OCI-LY7 (cell line): ENCODE measurements around the gene COL13A1. TPM values are rescaled to one million over a fixed set of nuclear protein-coding genes. Genes with fewer than 3 reads are reported as not detected.
A peak's percentile ranks its signal among the peaks of the same experiment; 100 is the strongest.

Experiments
- BruUV-seq: library from RNA; stranded (reverse); fragments of 400-500 nt; replicated peaks from 2 replicates; lab custom pipeline; 2021; lab: Mats Ljungman, UMichigan
- CTCF ChIA-PET: fragments of 300-600 bp; sonication (Branson Sonifier 250); formaldehyde crosslinking; loops from one replicate; lab custom pipeline; 2022; ENCODE audit warnings: antibody characterized with exemption; ENCODE audit not compliant: unreplicated experiment; lab: Charles Lee
- POLR2A ChIA-PET: fragments of 300-600 bp; sonication (Branson Sonifier 250); formaldehyde crosslinking; loops from one replicate; lab custom pipeline; 2022; ENCODE audit warnings: antibody characterized with exemption; lab: Charles Lee
- DNase-seq: peaks from one replicate; pipeline ENCODE4 v3.0.0-alpha.2; 2015; ENCODE audit warnings: low spot score
- H2AFZ ChIP-seq: fragments of 200-600 bp; sonication (generic), shearing (Covaris generic); 2 replicates; pipeline ENCODE4 v1.6.1; 2014; ENCODE audit warnings: mild to moderate bottlenecking, antibody characterized with exemption, low read length, moderate library complexity
- H3K27ac ChIP-seq: fragments of 200-600 bp; sonication (generic); 2 replicates; pipeline ENCODE4 v1.5.1; 2014; ENCODE audit warnings: mixed run types, low read depth, mild to moderate bottlenecking, moderate library complexity, low read length, inconsistent platforms; ENCODE audit not compliant: poor library complexity, severe bottlenecking
- H3K36me3 ChIP-seq: fragments of 200-600 bp; sonication (generic); 2 replicates; pipeline ENCODE4 v1.6.1; 2014; ENCODE audit warnings: mild to moderate bottlenecking, antibody characterized with exemption, low read length, moderate library complexity, mixed read lengths; ENCODE audit not compliant: insufficient read depth
- H3K4me1 ChIP-seq: fragments of 200-600 bp; sonication (generic); 2 replicates; pipeline ENCODE4 v1.5.1; 2014; ENCODE audit warnings: mild to moderate bottlenecking, low read length; ENCODE audit not compliant: insufficient read depth, poor library complexity, severe bottlenecking
- H3K4me2 ChIP-seq: fragments of 200-600 bp; sonication (generic); 2 replicates; pipeline ENCODE4 v1.6.1; 2014; ENCODE audit warnings: mild to moderate bottlenecking, low read length
- H3K4me3 ChIP-seq: fragments of 200-600 bp; sonication (generic); 2 replicates; pipeline ENCODE4 v1.5.1; 2014; ENCODE audit warnings: mild to moderate bottlenecking, low read depth, low read length; ENCODE audit not compliant: poor library complexity, severe bottlenecking
- H3K79me2 ChIP-seq: fragments of 200-600 bp; sonication (generic); 2 replicates; pipeline ENCODE4 v1.6.1; 2016; ENCODE audit warnings: low read depth, mild to moderate bottlenecking, low read length, moderate library complexity, mixed read lengths; ENCODE audit not compliant: insufficient read depth
- H3K9me2 ChIP-seq: fragments of 200-600 bp; sonication (generic); 2 replicates; pipeline ENCODE4 v1.6.1; 2016; ENCODE audit warnings: mild to moderate bottlenecking, low read length, mixed read lengths; ENCODE audit not compliant: insufficient read depth
- H3K9me3 ChIP-seq: fragments of 200-600 bp; sonication (generic); 2 replicates; pipeline ENCODE4 v1.6.1; 2014; ENCODE audit warnings: mild to moderate bottlenecking, mixed run types, low read length, mixed read lengths
- H4K20me1 ChIP-seq: fragments of 200-600 bp; sonication (generic); 2 replicates; pipeline ENCODE4 v1.6.1; 2014; ENCODE audit warnings: mild to moderate bottlenecking, antibody characterized with exemption, low read length, moderate library complexity, mixed read lengths; ENCODE audit not compliant: insufficient read depth
- CTCF ChIP-seq: fragments of 200-600 bp; sonication (generic); conservative IDR thresholded peaks from 2 replicates; pipeline ENCODE4 v1.5.1; 2014; ENCODE audit warnings: mild to moderate bottlenecking, antibody characterized with exemption, low read length, moderate library complexity, mixed read lengths
- EZH2phosphoT487 ChIP-seq: fragments of 200-600 bp; sonication (generic); IDR thresholded peaks from 2 replicates; pipeline ENCODE4 v1.6.1; 2018; ENCODE audit warnings: low read depth, borderline replicate concordance, mild to moderate bottlenecking, mixed run types, antibody characterized with exemption, low read length, moderate library complexity, mixed read lengths
- intact Hi-C: fragments of 100-400 bp; cut with micrococcal nuclease; formaldehyde crosslinking; loops from one replicate; pipeline ENCODE4 v1.10.0; 2022; ENCODE audit not compliant: unreplicated experiment
- total RNA-seq, 2 experiments: library from RNA; depleted of rRNA in 1 of 2; stranded (reverse); fragments of >200 nt in 1 of 2; shearing (Covaris generic) in 1 of 2; gene quantifications; 2 replicates each; pipeline ENCODE4 v1.2.3, GENCODE V29; 2014 to 2022

The COL13A1 gene
- total RNA-seq, 2 experiments from 2014 or later = 0.06 TPM; not detected in 1

- no peaks in the 10 kb centered on the region for H3K79me2 ChIP-seq
- H3K4me3 ChIP-seq = no peak overlapping the region
- intact Hi-C loops = no loop called here
- BruUV-seq = no TSS peak
- H3K27ac ChIP-seq = no peak overlapping the region
- no peaks in the 10 kb centered on the region for H3K9me3 ChIP-seq
- POLR2A ChIA-PET = no interaction called here
- CTCF ChIA-PET = interaction anchor here (0.6 kb wide), 1 partner anchor 76 kb away, joined by 3 read pairs; no protein-coding TSS in a partner anchor
- no peaks in the 10 kb centered on the region for H3K36me3 ChIP-seq
- DNase-seq = no peak
- no peak for TF ChIP-seq EZH2phosphoT487
- no peak for TF ChIP-seq CTCF
- H3K4me2 ChIP-seq = no peak overlapping the region
- no peaks in the 10 kb centered on the region for H4K20me1 ChIP-seq
- peaks cover 32% of the 10 kb centered on the region for H3K4me1 ChIP-seq
- no peak overlapping the region for H2AFZ ChIP-seq
- no peaks in the 10 kb centered on the region for H3K9me2 ChIP-seq
These were observed 163.4 kb downstream of the COL13A1 start for GRCh38 chr10:69965086-69965485.

GRCh38 chr10:69965919-69966662 lies 164.4 kb downstream of the COL13A1 start:
- H3K9me3 ChIP-seq = no peaks in the 10 kb centered on the region
- no peak overlapping the region for H2AFZ ChIP-seq
- no TSS peak for BruUV-seq
- H3K4me1 ChIP-seq = peaks cover 22% of the 10 kb centered on the region
- H3K4me3 ChIP-seq = no peak overlapping the region
- H4K20me1 ChIP-seq = no peaks in the 10 kb centered on the region
- H3K27ac ChIP-seq = no peak overlapping the region
- CTCF ChIA-PET = no interaction called here
- no peak overlapping the region for H3K4me2 ChIP-seq
- no peaks in the 10 kb centered on the region for H3K36me3 ChIP-seq
- TF ChIP-seq CTCF (no peak), EZH2phosphoT487 (no peak)
- no peaks in the 10 kb centered on the region for H3K9me2 ChIP-seq
- no peak for DNase-seq
- POLR2A ChIA-PET = no interaction called here
- intact Hi-C loops = no loop called here
- H3K79me2 ChIP-seq = no peaks in the 10 kb centered on the region

GRCh38 chr10:69968830-69969229 lies 167.1 kb downstream of the COL13A1 start:
- BruUV-seq = no TSS peak
- Histone ChIP-seq H3K9me2 (no peaks in the 10 kb centered on the region), H3K36me3 (no peaks in the 10 kb centered on the region), H4K20me1 (no peaks in the 10 kb centered on the region), H2AFZ (no peak overlapping the region), H3K27ac (no peak overlapping the region), H3K4me3 (no peak overlapping the region), H3K79me2 (no peaks in the 10 kb centered on the region), H3K4me1 (peaks cover 3% of the 10 kb centered on the region), H3K9me3 (no peaks in the 10 kb centered on the region), H3K4me2 (no peak overlapping the region)
- ChIA-PET CTCF (no interaction called here), POLR2A (no interaction called here)
- intact Hi-C loops = no loop called here
- no peak for TF ChIP-seq EZH2phosphoT487
- TF ChIP-seq CTCF = peak; percentile 38; the same call in 1 of the 2 replicates
- DNase-seq = no peak
